GM18868 (cell line): Measurements from ENCODE around the gene SPSB4.

Experiments used
- ATAC-seq: cut with Tn5 transposase; IDR thresholded peaks from one replicate; pipeline ENCODE4 v1.9.1; 2021; ENCODE audit warnings: mild to moderate bottlenecking, moderate library complexity; ENCODE audit not compliant: unreplicated experiment

SPSB4 gene

DNA sequence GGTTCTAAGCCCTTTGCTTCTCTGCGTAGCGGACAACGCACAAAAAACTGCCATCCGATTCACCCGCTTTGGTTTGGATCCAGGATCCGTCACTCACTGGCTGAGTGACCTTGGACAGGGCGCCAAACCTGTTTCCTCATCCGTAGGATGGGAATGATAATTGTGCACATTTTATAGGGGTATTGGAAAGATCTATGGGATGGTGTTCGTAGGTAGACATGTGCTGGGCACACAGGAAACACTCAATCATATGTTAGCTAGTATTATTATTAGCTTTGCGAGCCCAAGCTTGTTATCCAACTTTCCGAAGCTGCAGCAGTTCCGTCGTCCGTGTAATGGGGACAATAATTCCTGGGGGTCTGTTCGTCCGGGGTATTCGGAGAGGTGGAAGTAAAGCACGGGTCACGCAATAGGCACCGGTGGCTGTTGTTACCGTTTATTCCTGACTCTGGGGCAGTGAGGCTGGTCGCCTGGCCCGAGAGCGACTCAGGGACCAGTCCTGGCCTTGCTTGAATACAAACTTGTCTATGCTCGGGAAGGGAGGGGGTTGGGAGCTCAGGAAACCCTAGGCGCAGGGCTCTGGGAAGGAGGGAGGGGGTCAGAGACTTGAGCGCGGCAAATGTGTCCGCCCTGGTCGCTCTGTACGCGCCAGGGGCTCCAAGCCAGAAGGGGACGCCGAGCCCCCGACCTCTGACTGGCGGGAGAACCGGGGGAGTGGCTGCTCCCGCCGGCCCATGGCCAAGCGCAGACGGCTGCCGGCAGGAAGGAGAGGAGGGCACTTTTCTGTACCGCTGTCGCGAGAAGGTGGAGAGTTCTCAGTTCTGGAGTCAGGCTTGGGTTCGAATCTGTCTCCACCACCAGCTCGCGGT is 1.3 kb downstream of the SPSB4 start:
- ATAC-seq: no peak

DNA sequence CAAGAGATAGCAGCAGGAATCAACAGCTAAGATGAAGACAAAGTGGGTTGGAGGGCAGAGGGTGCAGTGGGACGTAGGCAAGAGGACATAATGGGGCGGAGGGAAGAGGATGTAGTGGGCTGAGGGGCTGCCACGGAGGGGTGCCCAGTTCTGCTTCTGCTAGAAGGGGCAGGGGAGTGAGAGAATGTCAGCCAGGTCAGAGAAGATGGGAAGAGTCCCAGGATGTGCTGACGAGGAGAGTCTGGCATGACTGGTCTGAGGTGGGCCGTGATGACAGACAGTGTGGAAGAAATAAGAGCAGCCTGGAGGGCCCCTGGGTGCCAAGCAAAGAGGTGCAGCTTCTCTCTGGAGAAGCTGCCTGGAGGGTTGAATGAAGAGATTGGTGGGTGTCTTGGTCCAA is 4.0 kb downstream of the SPSB4 start:
- ATAC-seq: no peak

DNA sequence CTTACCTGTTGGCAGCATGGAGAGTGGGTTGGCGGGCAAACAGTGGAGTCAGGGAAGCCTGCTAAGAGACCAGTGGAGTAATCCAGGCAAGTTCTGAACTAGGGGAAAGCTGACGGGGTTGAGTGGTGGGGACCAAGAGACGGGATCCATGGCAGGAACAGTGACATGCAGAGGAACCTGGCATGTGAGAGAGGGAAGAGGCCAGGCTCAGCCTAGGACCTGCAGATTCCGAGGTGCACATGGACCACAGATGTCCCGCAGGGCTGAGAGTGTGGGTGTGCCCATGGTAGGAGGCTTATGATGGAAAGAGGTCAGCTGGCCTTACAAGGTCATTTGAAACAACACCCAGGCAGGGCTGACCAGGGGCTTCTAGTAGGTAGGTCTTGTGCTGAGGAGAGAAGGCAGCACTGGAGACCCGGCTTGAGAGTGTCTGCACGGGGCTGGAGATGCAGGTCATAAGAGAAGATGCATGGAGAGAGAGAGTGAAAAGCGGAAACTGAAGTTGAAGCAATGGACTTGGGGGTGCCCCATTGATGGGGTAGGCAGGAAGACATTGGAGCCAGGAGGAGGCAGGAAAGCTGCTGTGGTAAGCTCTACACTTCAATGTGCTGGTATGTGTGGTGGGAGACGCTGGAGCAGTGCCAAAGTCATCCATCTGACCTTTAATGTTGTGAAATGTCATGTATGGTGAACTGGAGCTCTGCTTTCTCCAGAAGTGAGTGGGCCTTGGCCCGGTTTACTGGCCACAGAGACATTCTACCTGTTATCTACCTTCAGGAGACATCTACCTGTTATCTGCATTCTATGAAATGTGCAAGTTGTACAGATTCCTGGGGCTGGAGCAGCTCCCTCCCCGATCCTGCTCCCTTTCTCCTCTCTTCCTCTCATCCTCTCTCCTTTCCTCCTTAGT is 4.6 kb downstream of the SPSB4 start:
- ATAC-seq: no peak

DNA sequence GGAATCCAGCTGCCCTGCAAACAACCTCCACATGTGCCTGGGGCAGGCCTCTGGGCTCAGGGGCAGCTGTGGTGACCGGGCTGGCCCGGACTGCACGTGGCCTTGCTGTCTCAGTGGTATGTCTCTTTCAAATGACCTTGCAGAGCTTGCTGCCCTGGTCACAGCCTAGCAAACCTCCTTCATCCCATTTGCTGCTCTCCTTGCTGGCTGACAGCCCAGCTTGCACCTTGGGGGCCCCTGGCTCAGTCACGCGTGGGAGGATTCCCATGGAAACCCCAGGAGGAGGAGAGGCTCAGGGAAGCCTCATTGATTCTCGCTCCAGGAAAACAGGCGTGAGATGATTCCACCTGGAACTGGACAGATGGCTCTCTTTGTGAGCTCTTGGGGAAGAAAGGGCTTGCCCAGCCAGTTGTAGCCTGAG is 5.6 kb downstream of the SPSB4 start:
- no peak for ATAC-seq

DNA sequence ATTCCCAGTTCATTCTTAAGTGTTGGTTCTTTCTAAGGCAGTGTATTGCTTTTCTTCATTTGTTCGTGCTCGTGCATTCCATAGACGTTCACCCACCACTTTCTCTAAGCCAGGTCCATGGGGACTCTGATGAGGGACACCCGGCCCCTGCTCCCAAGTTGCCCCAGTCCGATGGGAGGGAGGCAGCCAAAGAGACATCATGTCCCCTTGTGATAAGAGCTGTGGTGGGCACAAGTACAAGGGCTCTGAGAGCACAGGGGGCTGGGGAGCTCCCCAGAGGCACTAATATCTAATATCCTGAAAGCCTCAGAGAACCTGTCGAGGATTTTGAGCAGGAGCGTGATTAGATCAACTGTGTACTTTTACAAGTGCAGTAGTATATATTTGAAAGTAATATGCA is 6.3 kb downstream of the SPSB4 start:
- ATAC-seq: no peak

DNA sequence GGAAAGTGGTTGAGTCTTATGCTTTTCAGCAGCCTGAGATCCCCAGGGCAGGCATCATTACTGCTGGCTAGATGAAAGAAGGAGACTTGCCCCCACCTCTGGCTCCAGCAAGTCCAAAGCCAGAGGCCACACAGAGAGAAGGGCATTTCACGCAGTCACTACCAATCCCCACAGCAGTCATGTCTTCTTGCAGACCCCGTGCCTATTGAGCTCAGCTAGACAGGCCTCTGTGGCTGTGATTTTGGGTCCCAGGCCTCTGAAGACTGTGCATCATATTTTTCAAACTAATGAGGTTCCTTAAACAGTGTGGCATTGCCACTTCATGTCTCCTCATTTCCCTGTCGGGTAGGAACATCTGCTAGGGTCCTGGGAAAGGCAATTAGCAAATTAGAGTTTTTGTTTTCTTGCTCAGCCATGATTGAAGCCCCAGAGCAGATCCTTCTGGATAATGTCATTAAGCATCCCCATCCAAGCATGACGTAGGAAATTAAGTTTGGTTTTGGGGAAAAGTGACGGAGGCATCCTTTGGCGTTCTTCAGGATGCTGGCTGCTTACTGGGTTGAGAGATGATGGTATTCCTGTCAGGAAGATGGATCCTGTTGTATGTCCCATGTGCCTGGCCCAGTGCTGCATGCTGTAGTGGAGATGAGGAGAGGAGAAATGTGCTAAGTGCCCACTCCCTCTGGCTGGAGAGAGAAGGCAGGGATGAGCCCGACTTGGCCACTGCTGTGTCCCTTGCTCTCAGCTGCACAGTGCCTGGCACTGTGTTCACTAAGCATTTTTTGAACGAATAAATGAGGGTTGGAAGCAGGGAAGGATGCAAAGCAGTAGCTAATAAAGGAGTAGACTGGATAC is 7.0 kb downstream of the SPSB4 start:
- no peak for ATAC-seq

DNA sequence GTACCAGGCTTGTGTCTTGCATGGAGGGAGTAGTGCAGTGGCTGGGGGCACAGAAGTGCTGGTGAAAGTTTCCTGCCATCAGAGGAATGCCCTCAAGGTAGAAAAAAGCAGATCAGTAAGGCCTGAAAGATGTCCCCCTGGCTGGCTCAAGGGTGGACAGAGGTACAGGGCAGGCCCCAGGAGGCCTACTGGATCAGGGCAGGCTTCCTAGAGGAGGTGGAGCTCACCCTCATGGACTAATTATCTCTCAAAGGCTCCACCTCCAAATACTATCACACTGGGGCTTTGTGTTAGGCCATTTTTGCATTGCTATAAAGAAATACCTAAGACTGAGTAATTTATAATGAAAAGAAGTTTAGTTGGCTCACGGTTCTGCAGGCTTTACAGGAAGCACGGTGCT is 7.8 kb downstream of the SPSB4 start:
- ATAC-seq: no peak

DNA sequence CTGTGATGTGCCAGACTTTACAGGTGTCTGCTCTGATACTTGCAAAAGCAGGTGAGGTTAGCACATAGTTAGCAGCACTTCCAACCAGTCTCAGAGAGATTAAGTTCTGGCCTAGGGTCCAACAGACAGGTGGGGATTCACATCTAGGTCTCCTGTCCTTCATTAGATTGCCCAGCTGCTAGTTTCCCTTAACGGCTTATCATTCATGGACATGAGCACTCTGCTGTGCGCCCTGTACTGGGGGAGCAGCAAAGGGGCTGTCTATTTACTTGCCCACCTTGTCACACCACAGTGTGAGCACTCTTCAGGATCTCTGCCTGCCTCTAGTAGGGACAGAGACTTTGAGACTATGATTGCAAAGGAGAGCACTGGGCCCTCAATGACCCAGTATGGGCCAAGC is 8.7 kb downstream of the SPSB4 start:
- no peak for ATAC-seq

DNA sequence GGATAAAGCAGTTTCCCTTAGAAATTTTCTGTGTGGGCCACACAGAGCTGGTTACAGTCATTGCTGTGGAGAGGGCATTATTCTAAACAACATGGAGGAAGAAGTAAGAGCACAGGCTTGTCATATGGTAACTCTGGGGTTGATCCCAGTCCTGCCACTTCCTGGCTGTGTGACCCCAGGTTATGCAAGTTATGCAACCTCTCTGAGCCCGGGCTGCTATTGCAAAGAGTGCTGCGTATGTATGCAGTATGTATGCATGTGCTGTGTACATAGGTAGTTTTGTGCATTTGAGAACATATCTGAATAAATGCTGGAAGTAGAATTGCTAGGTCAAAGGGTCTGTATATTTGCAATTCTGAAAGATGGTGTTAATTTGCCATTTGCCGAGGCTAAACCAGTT is 9.2 kb downstream of the SPSB4 start:
- no peak for ATAC-seq

DNA sequence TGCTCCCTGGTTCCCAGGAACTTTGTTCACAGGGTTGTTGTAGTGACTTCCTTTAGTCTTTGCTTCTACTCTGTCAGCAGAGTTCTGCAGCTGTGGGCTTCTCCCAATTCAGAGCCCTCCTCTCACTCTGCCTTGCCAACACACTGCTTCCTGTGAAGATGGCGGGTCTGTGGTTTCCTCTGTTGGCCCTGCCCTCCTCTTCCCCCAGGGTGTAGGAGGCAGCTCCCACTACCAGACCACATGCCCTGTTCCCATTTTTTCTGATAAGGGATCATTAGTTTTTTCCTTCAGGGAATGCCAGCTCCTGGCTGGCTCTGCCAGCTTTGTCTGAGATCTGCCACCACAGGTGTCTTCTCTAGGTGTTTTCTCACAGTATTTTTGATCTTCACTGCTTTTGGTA is 12.7 kb downstream of the SPSB4 start:
- no peak for ATAC-seq

DNA sequence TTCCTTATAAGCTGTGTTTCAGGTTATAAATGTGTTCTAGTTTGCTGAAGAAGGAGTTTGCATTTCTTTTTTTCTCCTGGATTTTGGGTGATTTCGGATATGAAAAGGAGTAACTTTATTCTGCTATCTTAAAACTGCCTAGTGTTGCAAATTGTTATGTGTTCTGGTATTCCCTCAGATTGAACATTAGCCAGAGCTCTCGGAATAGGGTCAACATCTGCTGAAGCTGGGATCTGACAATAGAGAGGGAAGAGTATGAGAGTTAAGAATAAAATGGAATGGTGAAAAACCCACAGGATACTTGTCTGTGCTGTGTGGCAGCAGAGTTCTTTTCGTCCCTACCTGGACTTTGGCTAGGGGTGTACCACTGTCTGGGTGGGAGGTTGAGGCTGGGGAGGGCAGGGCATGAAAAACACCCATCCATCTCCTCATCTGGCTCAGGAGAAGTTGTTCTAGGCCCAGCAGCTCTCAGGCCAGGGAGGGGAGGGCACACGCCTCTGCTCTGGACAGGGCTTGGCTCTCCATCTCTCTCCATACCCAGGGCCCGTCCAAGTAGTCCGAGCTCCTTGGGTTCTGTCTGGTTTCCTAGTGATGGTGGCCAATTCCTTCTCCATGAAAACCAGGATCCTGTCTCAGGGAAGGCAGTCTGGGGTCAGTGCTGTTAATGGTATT is 13.2 kb downstream of the SPSB4 start:
- no peak for ATAC-seq

DNA sequence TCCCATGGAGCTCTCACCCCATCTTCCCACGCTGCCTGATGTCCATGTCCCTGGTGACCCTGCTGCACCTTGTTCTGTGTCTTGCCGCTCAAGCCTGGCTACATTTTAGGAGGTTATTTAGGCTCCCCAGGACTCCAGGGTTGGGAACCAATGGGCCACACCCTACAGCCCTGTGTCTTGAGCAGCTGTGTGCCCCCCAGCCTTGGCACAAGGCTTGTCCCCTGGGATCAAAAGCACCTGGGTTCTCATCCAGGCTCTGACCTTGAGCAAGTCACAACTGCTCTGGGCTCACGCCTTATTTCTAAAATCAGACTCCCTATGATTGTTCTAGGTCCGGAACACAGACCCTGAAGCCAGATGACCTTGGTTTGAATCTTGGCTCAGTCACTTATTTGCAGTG is 14.1 kb downstream of the SPSB4 start:
- no peak for ATAC-seq

DNA sequence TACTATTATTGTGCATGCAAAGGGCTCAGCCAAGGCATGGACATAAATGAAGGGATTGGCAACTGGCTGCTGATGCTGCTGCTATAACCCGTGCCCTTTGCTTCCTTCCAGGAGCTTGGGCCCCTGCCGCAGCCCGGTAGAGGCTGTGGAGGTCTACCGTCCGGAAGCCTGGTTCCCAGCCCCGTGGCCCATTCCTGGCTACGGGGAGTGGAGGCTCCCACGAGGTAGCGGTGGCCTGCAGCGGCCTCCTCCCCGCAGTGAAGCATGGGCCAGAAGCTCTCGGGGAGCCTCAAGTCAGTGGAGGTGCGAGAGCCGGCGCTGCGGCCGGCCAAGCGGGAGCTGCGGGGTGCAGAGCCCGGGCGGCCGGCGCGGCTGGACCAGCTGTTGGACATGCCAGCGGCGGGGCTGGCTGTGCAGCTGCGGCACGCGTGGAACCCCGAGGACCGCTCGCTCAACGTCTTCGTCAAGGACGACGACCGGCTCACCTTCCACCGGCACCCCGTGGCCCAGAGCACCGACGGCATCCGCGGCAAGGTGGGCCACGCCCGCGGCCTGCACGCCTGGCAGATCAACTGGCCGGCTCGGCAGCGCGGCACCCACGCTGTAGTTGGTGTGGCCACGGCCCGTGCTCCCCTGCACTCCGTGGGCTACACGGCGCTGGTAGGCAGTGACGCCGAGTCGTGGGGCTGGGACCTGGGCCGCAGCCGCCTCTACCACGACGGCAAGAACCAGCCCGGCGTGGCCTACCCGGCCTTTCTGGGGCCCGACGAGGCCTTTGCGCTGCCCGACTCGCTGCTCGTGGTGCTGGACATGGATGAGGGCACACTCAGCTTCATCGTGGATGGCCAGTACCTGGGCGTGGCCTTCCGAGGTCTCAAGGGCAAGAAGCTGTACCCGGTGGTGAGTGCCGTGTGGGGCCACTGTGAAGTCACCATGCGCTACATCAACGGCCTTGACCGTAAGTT is 15.0 kb downstream of the SPSB4 start:
- no peak for ATAC-seq

DNA sequence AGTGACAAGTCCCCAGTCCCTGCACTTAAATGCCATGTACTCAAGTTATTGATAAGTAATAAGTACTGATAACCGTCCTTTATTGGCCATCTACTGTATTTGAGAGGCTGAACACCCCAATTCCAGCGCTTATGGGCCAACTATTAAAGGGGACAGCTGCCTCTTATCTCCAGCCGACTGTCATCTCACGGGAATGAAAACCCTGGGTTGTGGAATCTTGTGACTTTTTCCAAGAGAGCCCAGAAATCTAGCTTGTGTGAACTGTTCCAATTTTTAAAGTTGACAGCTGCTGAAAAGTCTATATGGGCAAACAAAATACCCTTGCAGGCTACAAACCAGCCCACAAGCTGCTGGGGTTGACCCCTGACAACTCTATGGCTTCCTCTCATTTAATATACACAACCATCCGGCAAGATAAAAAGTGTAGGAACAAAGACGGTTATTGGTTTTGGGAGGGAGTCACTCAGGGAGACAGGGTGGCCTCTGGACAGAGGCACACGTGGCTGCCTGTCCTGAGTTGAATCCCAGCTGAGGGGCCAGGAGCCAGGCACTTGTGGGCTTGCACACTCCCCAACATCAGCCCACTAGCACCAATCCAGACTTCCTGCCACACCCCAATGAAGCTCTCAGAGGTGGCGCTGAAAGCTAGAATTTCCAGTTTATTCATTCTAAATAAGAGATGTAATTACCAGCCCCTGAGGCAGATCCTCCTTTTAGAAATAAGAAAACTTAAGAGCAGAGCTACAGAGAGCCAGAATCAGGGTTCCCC is 16.2 kb downstream of the SPSB4 start:
- no peak for ATAC-seq

DNA sequence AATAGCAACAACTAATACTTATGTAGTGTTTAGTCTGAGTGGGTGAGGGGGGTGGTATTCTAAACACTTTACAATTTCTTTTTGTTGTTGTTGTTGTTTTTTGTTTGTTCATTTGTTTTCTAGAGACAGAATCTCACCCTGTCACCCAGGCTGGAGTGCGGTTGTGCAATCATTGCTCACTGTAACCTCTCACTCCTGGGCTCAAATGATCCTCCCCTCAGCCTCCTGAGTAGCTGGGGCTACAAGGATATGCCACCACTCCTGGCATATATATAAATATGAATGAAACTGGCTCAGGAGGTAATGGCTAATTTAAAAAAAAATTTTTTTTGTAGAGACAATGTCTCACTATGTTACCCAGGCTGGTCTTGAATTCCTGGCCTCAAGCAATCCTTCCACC is 19.1 kb downstream of the SPSB4 start:
- no peak for ATAC-seq

DNA sequence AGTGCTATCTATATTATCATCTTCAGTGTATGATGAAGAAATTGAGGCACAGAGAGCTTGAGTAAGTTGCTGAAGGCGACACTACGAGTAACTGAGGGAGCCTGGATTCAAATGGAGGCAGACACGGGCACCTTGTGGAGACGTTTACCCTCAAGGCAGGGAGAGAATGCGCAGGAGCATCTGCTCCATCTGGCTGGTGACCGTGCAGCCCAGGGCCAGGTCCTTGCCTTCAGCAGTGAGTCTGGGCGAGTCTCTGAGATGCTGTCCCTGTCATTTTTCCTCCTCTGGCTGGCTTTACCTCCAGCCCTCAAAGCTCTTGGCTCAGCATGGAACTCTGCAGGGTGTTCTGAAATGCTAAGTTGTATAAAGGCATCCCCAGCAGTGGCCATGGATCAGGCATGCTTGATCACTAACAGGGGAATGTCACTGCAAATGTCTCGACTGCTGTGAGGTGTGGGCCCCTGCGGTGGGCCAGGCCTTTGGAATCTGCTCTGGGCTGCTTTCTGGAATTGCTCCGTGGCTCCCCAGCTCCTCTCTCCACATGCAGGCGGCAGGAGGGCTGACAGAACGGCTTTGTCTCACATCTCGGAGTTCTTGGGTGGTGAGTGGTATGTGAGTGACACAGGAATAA is 19.7 kb downstream of the SPSB4 start:
- no peak for ATAC-seq

DNA sequence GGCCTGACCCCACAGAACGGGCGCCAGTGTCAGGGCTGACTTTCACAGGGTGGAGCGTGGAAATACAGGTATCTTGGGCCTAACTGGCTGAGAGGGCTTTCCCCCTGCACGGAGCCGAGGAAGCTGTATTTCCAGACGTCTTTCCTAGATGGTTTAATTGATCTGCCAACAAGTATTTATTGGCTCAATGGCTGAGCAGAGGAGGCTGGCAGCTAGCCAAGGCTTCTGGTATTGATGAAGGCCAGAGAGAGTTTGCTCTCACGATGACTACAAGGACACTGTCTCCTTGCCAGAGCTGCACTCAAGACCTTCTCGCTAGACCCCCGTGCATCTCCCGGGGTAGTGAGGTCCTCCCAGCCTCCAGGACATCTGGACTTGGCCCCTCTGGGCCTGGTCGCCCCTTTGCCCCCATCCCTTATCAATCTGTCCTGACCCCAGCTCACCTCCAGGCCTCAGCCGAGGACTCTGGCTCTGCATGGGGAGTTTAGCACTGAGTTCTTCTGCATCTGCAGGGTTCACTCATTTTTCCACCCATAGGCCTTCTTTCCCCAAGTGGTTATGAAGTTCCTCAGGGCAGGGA is 20.6 kb downstream of the SPSB4 start:
- ATAC-seq: no peak

DNA sequence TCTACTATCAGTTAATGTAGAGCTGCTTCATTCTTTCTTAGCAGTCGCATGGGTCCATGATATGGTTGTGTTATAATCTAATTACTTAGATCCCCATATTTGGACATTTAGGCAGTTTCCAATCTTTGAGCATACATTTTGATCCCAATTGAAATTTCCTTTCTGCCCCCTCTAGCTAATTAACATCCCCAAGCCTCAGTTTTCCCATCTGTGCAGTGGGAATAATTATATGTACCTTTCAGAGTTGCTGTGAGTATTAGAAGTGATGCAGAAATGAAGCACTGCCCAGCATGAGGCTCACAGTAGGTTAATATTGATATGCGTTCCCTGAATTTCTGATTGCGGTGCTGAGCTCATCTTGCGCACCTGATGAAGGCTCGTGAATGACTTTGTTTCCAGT is 21.8 kb downstream of the SPSB4 start:
- no peak for ATAC-seq
